ENCODE measurements around the gene RGS6. TPM values are rescaled to one million over a fixed set of nuclear protein-coding genes. Genes with fewer than 3 reads are reported as not detected.

RGS6 gene
- total and polyA plus RNA-seq, 4 donors: 0.06 to 5.3 (median 0.17) TPM; not detected in 1

DNA sequence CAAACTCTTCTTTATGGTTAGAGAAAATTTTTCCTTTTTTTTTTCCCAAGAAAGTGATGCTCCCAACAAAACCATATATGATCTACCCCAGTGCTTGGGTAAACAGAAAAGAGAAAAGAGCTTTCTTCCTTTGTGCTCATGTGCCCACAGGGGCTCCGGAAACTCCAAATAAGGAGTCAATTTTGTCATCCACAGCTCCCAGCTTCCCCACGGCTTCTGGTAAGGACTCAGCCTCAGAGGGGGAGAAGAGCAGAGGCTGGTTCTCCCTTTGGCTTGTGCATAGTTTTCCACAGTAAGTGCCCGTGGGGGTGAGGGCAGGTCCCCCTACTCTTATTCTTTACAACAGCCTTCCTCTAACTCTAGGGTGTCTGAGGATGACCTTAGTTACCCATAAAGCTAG lies 13.3 kb upstream of the RGS6 start:
- TF ChIP-seq, protein P1, sequence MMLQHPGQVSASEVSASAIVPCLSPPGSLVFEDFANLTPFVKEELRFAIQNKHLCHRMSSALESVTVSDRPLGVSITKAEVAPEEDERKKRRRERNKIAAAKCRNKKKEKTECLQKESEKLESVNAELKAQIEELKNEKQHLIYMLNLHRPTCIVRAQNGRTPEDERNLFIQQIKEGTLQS (IDR thresholded peaks at IDR 0.05): no peak
- TF ChIP-seq, protein P2, sequence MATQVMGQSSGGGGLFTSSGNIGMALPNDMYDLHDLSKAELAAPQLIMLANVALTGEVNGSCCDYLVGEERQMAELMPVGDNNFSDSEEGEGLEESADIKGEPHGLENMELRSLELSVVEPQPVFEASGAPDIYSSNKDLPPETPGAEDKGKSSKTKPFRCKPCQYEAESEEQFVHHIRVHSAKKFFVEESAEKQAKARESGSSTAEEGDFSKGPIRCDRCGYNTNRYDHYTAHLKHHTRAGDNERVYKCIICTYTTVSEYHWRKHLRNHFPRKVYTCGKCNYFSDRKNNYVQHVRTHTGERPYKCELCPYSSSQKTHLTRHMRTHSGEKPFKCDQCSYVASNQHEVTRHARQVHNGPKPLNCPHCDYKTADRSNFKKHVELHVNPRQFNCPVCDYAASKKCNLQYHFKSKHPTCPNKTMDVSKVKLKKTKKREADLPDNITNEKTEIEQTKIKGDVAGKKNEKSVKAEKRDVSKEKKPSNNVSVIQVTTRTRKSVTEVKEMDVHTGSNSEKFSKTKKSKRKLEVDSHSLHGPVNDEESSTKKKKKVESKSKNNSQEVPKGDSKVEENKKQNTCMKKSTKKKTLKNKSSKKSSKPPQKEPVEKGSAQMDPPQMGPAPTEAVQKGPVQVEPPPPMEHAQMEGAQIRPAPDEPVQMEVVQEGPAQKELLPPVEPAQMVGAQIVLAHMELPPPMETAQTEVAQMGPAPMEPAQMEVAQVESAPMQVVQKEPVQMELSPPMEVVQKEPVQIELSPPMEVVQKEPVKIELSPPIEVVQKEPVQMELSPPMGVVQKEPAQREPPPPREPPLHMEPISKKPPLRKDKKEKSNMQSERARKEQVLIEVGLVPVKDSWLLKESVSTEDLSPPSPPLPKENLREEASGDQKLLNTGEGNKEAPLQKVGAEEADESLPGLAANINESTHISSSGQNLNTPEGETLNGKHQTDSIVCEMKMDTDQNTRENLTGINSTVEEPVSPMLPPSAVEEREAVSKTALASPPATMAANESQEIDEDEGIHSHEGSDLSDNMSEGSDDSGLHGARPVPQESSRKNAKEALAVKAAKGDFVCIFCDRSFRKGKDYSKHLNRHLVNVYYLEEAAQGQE (IDR thresholded peaks at IDR 0.05): no peak
- TF ChIP-seq YY1 (IDR thresholded peaks at IDR 0.05) (no peak), TAF1 (conservative IDR thresholded peaks at IDR 0.05) (no peak), EGR1 (IDR thresholded peaks at IDR 0.05; ENCODE audit: low read depth in 2 of 2) (no peak), ZBTB33 (IDR thresholded peaks at IDR 0.05) (no peak), GABPA (IDR thresholded peaks at IDR 0.05 in 1 of 2, conservative IDR thresholded peaks at IDR 0.05 in 1 of 2) (no peak), RAD21 (IDR thresholded peaks at IDR 0.05) (no peak), HNF4G (IDR thresholded peaks at IDR 0.05) (no peak), RXRA (IDR thresholded peaks at IDR 0.05) (no peak), SP1 (IDR thresholded peaks at IDR 0.05) (no peak), FOXA1 (IDR thresholded peaks at IDR 0.05) (no peak), MAX (IDR thresholded peaks at IDR 0.05) (no peak)
- TF ChIP-seq, protein P3, sequence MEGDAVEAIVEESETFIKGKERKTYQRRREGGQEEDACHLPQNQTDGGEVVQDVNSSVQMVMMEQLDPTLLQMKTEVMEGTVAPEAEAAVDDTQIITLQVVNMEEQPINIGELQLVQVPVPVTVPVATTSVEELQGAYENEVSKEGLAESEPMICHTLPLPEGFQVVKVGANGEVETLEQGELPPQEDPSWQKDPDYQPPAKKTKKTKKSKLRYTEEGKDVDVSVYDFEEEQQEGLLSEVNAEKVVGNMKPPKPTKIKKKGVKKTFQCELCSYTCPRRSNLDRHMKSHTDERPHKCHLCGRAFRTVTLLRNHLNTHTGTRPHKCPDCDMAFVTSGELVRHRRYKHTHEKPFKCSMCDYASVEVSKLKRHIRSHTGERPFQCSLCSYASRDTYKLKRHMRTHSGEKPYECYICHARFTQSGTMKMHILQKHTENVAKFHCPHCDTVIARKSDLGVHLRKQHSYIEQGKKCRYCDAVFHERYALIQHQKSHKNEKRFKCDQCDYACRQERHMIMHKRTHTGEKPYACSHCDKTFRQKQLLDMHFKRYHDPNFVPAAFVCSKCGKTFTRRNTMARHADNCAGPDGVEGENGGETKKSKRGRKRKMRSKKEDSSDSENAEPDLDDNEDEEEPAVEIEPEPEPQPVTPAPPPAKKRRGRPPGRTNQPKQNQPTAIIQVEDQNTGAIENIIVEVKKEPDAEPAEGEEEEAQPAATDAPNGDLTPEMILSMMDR (IDR thresholded peaks at IDR 0.05; ENCODE audit: low read depth, low read length, missing input control): no peak
- WGBS: 25% methylated on average over 3 of the region's 3 CpGs
- Histone ChIP-seq H3K9ac (ENCODE audit: low read depth in 1 of 2, low read length in 2 of 2) (no peak overlapping the region), H3K27ac (ENCODE audit: low read depth in 1 of 2, low read length in 2 of 2) (no peak overlapping the region), H3K4me1 (ENCODE audit: control insufficient read depth in 4 of 4, insufficient read depth in 4 of 4, low read length in 3 of 4) (no peaks in the 10 kb centered on the region), H3K4me3 (ENCODE audit: low read depth in 1 of 3, low read length in 3 of 3) (no peak overlapping the region), H3K27me3 (ENCODE audit: control insufficient read depth in 4 of 4, insufficient read depth in 4 of 4, low read length in 3 of 4) (peaks cover 0 to 5% (median 0%) of the 10 kb centered on the region in 4 donors), H3K9me3 (ENCODE audit: control insufficient read depth in 4 of 4, low read length in 3 of 4) (no peaks in the 10 kb centered on the region), H3K36me3 (ENCODE audit: control insufficient read depth in 4 of 4, insufficient read depth in 3 of 4, low read depth in 1 of 4, low read length in 3 of 4) (no peaks in the 10 kb centered on the region)
- no peak for DNase-seq (ENCODE audit: low spot score)

GRCh38 chr14:71923513-71923912 lies 8.7 kb upstream of the RGS6 start:
- H3K36me3 ChIP-seq (ENCODE audit: control insufficient read depth in 4 of 4, insufficient read depth in 3 of 4, low read depth in 1 of 4, low read length in 3 of 4): no peaks in the 10 kb centered on the region
- H3K27me3 ChIP-seq (ENCODE audit: control insufficient read depth in 4 of 4, insufficient read depth in 4 of 4, low read length in 3 of 4): peaks cover 0 to 5% (median 0%) of the 10 kb centered on the region in 4 donors
- H3K4me1 ChIP-seq (ENCODE audit: control insufficient read depth in 4 of 4, insufficient read depth in 4 of 4, low read length in 3 of 4): no peaks in the 10 kb centered on the region
- DNase-seq (ENCODE audit: low spot score): no peak
- WGBS: 77% methylated on average over 4 of the region's 4 CpGs
- no peak overlapping the region for H3K9ac ChIP-seq (ENCODE audit: low read depth in 1 of 2, low read length in 2 of 2)
- H3K9me3 ChIP-seq (ENCODE audit: control insufficient read depth in 4 of 4, low read length in 3 of 4): no peaks in the 10 kb centered on the region
- no peak overlapping the region for H3K4me3 ChIP-seq (ENCODE audit: low read depth in 1 of 3, low read length in 3 of 3)
- H3K27ac ChIP-seq (ENCODE audit: low read depth in 1 of 2, low read length in 2 of 2): no peak overlapping the region
- TF ChIP-seq SP1 (IDR thresholded peaks at IDR 0.05) (no peak), GABPA (IDR thresholded peaks at IDR 0.05 in 1 of 2, conservative IDR thresholded peaks at IDR 0.05 in 1 of 2) (no peak), ZBTB33 (IDR thresholded peaks at IDR 0.05) (no peak), RXRA (IDR thresholded peaks at IDR 0.05) (no peak), NR2F2 (IDR thresholded peaks at IDR 0.05) (no peak), HNF4G (IDR thresholded peaks at IDR 0.05) (no peak)
- TF ChIP-seq, protein P1 (IDR thresholded peaks at IDR 0.05): no peak
